ENCODE results near the gene IP6K1.

Gene IP6K1

DNA sequence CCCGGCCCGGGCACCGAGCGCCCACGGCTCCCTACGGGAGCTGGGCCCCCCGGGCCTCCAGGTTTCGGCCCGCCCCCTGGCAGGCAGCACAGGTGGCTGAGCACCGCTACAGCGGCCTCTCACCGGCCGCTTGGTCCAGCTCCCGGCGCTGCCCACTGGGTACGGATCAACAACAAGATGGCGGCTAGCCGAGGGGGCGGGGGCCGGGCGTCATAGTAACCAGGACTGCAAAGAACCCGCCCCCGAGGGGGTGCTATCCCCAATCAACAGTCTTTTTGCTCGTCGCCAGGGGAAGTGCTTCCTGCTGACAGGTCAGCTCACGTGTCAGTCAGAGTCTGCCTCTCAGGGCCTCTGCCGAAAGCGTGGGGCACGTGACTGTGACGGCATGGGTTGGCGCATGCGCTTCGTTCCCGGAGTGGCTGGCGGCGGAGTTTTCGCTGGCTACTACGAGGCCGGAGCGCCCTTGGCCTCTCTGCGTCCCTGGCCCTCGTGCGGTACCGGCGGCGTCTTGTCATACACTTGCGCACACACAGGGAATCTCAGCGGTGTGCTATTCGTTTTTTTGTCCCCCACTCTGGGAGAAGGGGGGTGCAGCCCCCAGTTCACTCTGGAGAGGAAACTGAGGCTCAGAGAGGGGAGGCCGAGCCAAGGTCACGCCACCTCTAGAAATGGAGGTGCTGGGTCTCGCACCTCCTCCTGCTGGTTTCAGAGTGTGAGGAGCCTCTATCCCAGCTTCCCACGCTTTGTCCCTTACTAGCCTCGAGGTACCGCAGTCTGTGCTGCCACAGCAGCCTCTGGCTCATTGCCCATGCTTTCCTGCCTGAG lies at the start of gene IP6K1:
Gene IP6K1, minus strand, starts transcription at position 186 of the 825 bp plus-strand sequence. CDS start 38,502 bp downstream, outside the sequence.
- peak within 1 kb of the TSS; percentile 86 for H3K4me3 ChIP-seq (ENCODE audit: low read depth, low read length)
- H3K36me3 ChIP-seq (ENCODE audit: control insufficient read depth in 2 of 2, insufficient read depth in 1 of 2, low read length in 2 of 2), result peaks cover 0 to 24% of the 10 kb centered on the region in 2 experiments; a peak in 2 of 3 replicates
- no peaks in the 10 kb centered on the region for H3K9me3 ChIP-seq (ENCODE audit: control insufficient read depth, insufficient read depth, low read depth, low read length)
- peak within 1 kb of the TSS; percentile 64 for H3K27ac ChIP-seq (ENCODE audit: extremely low read depth, low read depth, low read length)
- ChIA-PET CTCF (interaction anchor here (0.7 to 1.0 kb wide), 2 partner anchors 16 to 113 kb away, joined by 3 to 5 read pairs; partner anchors contain the start of gene INKA1), POLR2A (interaction anchor here (0.6 to 1.6 kb wide), 12 partner anchors 9 to 154 kb away, joined by 3 to 6 read pairs (median 4); partner anchors contain the start of genes CDHR4, GMPPB, INKA1 and RBM6)
- H3K4me1 ChIP-seq (ENCODE audit: control insufficient read depth, insufficient read depth, low read length), result no peaks in the 10 kb centered on the region
- TF ChIP-seq ZNF658 (tag by site-specific recombination; IDR thresholded peaks at IDR 0.05) (no peak), ZNF544 (tag by site-specific recombination; IDR thresholded peaks at IDR 0.05) (no peak), ZNF335 (tag by site-specific recombination; conservative IDR thresholded peaks at IDR 0.05) (peak; percentile 88), ZNF501 (tag by site-specific recombination; IDR thresholded peaks at IDR 0.05) (peak; percentile 56; the same call in 1 of the 2 replicates), ZBTB48 (tag by site-specific recombination; IDR thresholded peaks at IDR 0.05) (peak; percentile 31; the same call in 1 of the 2 replicates), KLF10 (tag by site-specific recombination; IDR thresholded peaks at IDR 0.05) (0 out of 2 replicates have a peak, but pooled peaks have one; percentile 39), ZNF266 (tag by site-specific recombination; IDR thresholded peaks at IDR 0.05; ENCODE audit: low read depth) (no peak), SP7 (tag by site-specific recombination; IDR thresholded peaks at IDR 0.05) (peak; percentile 11; the same call in 1 of the 2 replicates), ZNF629 (tag by site-specific recombination; IDR thresholded peaks at IDR 0.05) (peak; percentile 65), TCF7L2 (IDR thresholded peaks at IDR 0.05; ENCODE audit: borderline replicate concordance, low read depth, low read length) (no peak), ZNF600 (tag by site-specific recombination; IDR thresholded peaks at IDR 0.05) (peak; percentile 47), ZSCAN16 (tag by site-specific recombination; IDR thresholded peaks at IDR 0.05) (no peak), SP2 (tag by site-specific recombination; IDR thresholded peaks at IDR 0.05) (peak; percentile 95), KLF8 (tag by site-specific recombination; IDR thresholded peaks at IDR 0.05) (0 out of 2 replicates have a peak, but pooled peaks have one; percentile 11), ZFP3 (tag by site-specific recombination; IDR thresholded peaks at IDR 0.05; ENCODE audit: low read depth) (no peak), ZBTB8A (tag by site-specific recombination; IDR thresholded peaks at IDR 0.05) (0 out of 2 replicates have a peak, but pooled peaks have one; percentile 15), ZFP37 (tag by site-specific recombination; IDR thresholded peaks at IDR 0.05) (no peak)
- TF ChIP-seq, protein P1, sequence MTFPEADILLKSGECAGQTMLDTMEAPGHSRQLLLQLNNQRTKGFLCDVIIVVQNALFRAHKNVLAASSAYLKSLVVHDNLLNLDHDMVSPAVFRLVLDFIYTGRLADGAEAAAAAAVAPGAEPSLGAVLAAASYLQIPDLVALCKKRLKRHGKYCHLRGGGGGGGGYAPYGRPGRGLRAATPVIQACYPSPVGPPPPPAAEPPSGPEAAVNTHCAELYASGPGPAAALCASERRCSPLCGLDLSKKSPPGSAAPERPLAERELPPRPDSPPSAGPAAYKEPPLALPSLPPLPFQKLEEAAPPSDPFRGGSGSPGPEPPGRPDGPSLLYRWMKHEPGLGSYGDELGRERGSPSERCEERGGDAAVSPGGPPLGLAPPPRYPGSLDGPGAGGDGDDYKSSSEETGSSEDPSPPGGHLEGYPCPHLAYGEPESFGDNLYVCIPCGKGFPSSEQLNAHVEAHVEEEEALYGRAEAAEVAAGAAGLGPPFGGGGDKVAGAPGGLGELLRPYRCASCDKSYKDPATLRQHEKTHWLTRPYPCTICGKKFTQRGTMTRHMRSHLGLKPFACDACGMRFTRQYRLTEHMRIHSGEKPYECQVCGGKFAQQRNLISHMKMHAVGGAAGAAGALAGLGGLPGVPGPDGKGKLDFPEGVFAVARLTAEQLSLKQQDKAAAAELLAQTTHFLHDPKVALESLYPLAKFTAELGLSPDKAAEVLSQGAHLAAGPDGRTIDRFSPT (tag by site-specific recombination; IDR thresholded peaks at IDR 0.05), result peak; percentile 13; the same call in 1 of the 2 replicates
- TF ChIP-seq, protein P2, sequence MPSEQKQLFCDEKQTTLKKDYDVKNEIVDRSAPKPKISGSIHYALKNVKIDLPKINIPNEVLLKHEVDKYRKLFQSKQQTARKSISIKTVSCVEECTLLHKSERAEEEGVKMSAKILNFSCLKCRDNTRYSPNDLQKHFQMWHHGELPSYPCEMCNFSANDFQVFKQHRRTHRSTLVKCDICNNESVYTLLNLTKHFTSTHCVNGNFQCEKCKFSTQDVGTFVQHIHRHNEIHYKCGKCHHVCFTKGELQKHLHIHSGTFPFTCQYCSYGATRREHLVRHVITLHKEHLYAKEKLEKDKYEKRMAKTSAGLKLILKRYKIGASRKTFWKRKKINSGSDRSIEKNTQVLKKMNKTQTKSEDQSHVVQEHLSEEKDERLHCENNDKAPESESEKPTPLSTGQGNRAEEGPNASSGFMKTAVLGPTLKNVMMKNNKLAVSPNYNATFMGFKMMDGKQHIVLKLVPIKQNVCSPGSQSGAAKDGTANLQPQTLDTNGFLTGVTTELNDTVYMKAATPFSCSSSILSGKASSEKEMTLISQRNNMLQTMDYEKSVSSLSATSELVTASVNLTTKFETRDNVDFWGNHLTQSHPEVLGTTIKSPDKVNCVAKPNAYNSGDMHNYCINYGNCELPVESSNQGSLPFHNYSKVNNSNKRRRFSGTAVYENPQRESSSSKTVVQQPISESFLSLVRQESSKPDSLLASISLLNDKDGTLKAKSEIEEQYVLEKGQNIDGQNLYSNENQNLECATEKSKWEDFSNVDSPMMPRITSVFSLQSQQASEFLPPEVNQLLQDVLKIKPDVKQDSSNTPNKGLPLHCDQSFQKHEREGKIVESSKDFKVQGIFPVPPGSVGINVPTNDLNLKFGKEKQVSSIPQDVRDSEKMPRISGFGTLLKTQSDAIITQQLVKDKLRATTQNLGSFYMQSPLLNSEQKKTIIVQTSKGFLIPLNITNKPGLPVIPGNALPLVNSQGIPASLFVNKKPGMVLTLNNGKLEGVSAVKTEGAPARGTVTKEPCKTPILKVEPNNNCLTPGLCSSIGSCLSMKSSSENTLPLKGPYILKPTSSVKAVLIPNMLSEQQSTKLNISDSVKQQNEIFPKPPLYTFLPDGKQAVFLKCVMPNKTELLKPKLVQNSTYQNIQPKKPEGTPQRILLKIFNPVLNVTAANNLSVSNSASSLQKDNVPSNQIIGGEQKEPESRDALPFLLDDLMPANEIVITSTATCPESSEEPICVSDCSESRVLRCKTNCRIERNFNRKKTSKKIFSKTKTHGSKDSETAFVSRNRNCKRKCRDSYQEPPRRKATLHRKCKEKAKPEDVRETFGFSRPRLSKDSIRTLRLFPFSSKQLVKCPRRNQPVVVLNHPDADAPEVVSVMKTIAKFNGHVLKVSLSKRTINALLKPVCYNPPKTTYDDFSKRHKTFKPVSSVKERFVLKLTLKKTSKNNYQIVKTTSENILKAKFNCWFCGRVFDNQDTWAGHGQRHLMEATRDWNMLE (tag by site-specific recombination; conservative IDR thresholded peaks at IDR 0.05; ENCODE audit: low read depth), result no peak
- TF ChIP-seq, protein P3, sequence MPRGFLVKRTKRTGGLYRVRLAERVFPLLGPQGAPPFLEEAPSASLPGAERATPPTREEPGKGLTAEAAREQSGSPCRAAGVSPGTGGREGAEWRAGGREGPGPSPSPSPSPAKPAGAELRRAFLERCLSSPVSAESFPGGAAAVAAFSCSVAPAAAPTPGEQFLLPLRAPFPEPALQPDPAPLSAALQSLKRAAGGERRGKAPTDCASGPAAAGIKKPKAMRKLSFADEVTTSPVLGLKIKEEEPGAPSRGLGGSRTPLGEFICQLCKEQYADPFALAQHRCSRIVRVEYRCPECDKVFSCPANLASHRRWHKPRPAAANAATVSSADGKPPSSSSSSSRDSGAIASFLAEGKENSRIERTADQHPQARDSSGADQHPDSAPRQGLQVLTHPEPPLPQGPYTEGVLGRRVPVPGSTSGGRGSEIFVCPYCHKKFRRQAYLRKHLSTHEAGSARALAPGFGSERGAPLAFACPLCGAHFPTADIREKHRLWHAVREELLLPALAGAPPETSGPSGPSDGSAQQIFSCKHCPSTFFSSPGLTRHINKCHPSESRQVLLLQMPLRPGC (tag by site-specific recombination; IDR thresholded peaks at IDR 0.05), result peak; percentile 42; the same call in 1 of the 2 replicates
- TF ChIP-seq, protein P4, sequence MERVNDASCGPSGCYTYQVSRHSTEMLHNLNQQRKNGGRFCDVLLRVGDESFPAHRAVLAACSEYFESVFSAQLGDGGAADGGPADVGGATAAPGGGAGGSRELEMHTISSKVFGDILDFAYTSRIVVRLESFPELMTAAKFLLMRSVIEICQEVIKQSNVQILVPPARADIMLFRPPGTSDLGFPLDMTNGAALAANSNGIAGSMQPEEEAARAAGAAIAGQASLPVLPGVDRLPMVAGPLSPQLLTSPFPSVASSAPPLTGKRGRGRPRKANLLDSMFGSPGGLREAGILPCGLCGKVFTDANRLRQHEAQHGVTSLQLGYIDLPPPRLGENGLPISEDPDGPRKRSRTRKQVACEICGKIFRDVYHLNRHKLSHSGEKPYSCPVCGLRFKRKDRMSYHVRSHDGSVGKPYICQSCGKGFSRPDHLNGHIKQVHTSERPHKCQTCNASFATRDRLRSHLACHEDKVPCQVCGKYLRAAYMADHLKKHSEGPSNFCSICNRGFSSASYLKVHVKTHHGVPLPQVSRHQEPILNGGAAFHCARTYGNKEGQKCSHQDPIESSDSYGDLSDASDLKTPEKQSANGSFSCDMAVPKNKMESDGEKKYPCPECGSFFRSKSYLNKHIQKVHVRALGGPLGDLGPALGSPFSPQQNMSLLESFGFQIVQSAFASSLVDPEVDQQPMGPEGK (tag by site-specific recombination; IDR thresholded peaks at IDR 0.05), result peak; percentile 59; the same call in 1 of the 2 replicates
- TF ChIP-seq, protein P5, sequence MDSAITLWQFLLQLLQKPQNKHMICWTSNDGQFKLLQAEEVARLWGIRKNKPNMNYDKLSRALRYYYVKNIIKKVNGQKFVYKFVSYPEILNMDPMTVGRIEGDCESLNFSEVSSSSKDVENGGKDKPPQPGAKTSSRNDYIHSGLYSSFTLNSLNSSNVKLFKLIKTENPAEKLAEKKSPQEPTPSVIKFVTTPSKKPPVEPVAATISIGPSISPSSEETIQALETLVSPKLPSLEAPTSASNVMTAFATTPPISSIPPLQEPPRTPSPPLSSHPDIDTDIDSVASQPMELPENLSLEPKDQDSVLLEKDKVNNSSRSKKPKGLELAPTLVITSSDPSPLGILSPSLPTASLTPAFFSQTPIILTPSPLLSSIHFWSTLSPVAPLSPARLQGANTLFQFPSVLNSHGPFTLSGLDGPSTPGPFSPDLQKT (IDR thresholded peaks at IDR 0.05; ENCODE audit: borderline replicate concordance, low read depth, low read length), result no peak
